ENCODE measurements around the gene IDI1. TPM values are rescaled to one million over a fixed set of nuclear protein-coding genes. Genes with fewer than 3 reads are reported as not detected.

The IDI1 gene
- total and polyA plus RNA-seq, 2 of the 4 experiments (the other 2 are of a cell fraction): 27.3 to 27.4 TPM

DNA sequence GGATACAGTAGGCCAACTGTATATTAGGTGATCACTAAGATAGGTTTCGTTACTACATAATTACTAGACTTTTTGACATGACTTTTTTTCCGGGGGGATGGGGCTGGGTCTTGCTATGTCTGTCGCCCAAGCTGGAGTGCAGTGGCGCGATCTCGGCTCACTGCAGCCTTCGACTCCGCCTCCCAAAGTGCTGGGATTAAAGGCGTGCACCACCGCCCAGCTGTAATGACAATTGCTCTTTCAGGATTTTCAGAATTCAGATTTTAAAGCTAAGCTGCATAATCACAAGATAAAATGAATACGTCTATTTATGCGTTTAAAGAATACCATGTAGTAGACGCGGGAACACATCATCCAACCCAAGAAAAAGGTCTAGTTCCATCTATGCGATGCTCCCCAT is 982 bp downstream of the IDI1 start:
- CTCF ChIA-PET: no interaction called here
- peak overlapping the region; percentile 42; the same call in 1 of the 2 replicates for H2AK5ac ChIP-seq (ENCODE audit: low read depth, low read length)

More for the DNA sequence above, 982 bp downstream of the IDI1 start:
- POLR2A ChIA-PET (ENCODE audit: unreplicated experiment): interaction anchor here (0.5 kb wide), 1 partner anchor 115 kb away, joined by 3 read pairs; no protein-coding TSS in a partner anchor
- in situ Hi-C loops (cut with MboI; ENCODE audit: low sequenced_read_pairs): no loop called here
- no peaks in the 10 kb centered on the region for H3K9me3 ChIP-seq (ENCODE audit: control insufficient read depth, insufficient read depth, low read length)
- intact Hi-C loops (cut with micrococcal nuclease): no loop called here
- peaks cover 11% of the 10 kb centered on the region; the same call in 1 of the 2 replicates for H3K9me1 ChIP-seq (ENCODE audit: insufficient read depth, low read length)
- H2BK15ac ChIP-seq (ENCODE audit: low read depth, low read length): no peak overlapping the region
- peak overlapping the region; percentile 97 for H2AK9ac ChIP-seq (replicated peaks; ENCODE audit: low read depth, low read length, poor library complexity)
- BruUV-seq (replicated peaks): no TSS peak
- H3K27ac ChIP-seq (ENCODE audit: insufficient read depth, low read length): peak overlapping the region; percentile 22; the same call in 1 of the 2 replicates
- H3K4me3 ChIP-seq (ENCODE audit: insufficient read depth, low read depth, low read length): peak overlapping the region; percentile 50
- H4K8ac ChIP-seq (ENCODE audit: low read depth in 2 of 2, low read length in 2 of 2): peak overlapping the region in 1 of 2 experiments; percentile 20; a peak in 1 of 4 replicates
- peak overlapping the region; percentile 80 for H3K4ac ChIP-seq (ENCODE audit: low read depth, low read length)
- no CpG with 5 or more reads among the region's 15 CpGs for WGBS, 2 experiments (ENCODE audit: extremely low coverage in 2 of 2, insufficient read length in 1 of 2)
- H3K79me1 ChIP-seq (ENCODE audit: low read depth in 1 of 2, low read length in 2 of 2): peaks cover 28 to 76% of the 10 kb centered on the region in 2 experiments
- peak overlapping the region; percentile 95 for H3K4me2 ChIP-seq (ENCODE audit: low read depth, low read length)
- peaks cover 5% of the 10 kb centered on the region for H3K36me3 ChIP-seq (ENCODE audit: control insufficient read depth, insufficient read depth, low read length)
- no peak overlapping the region for H2BK120ac ChIP-seq (ENCODE audit: low read depth, low read length)
- 0 out of 2 replicates have a peak overlapping the region, but pooled peaks have one; percentile 36 for H3K56ac ChIP-seq (ENCODE audit: extremely low read depth, insufficient read depth, low read length)
- no peak overlapping the region for H2BK20ac ChIP-seq (ENCODE audit: low read depth, low read length)
- dilution Hi-C loops (cut with HindIII; ENCODE audit: low sequenced_read_pairs, unreplicated experiment): no loop called here
- peak overlapping the region; percentile 88; the same call in 1 of the 2 replicates for H3K14ac ChIP-seq (replicated peaks; ENCODE audit: low read depth, low read length)
- peak overlapping the region; percentile 99 for H3K23ac ChIP-seq (ENCODE audit: low read depth, low read length)
- H3K4me1 ChIP-seq (ENCODE audit: control insufficient read depth, insufficient read depth, low read length): peaks cover 5% of the 10 kb centered on the region
- no peak overlapping the region for H4K5ac ChIP-seq (ENCODE audit: low read depth, low read length)
- H3K18ac ChIP-seq (ENCODE audit: low read depth, low read length): no peak overlapping the region
- H3K9ac ChIP-seq (ENCODE audit: low read depth, low read length): peak overlapping the region; percentile 64
- DNase-seq: no peak
- TF ChIP-seq, protein P1, sequence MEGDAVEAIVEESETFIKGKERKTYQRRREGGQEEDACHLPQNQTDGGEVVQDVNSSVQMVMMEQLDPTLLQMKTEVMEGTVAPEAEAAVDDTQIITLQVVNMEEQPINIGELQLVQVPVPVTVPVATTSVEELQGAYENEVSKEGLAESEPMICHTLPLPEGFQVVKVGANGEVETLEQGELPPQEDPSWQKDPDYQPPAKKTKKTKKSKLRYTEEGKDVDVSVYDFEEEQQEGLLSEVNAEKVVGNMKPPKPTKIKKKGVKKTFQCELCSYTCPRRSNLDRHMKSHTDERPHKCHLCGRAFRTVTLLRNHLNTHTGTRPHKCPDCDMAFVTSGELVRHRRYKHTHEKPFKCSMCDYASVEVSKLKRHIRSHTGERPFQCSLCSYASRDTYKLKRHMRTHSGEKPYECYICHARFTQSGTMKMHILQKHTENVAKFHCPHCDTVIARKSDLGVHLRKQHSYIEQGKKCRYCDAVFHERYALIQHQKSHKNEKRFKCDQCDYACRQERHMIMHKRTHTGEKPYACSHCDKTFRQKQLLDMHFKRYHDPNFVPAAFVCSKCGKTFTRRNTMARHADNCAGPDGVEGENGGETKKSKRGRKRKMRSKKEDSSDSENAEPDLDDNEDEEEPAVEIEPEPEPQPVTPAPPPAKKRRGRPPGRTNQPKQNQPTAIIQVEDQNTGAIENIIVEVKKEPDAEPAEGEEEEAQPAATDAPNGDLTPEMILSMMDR (conservative IDR thresholded peaks at IDR 0.05; ENCODE audit: low read depth, low read length): no peak
- TF ChIP-seq BHLHE40 (IDR thresholded peaks at IDR 0.05; ENCODE audit: low read depth, low read length): no peak
- no peak for TF ChIP-seq RCOR1 (IDR thresholded peaks at IDR 0.05; ENCODE audit: insufficient replicate concordance, low read length)
- no peak for TF ChIP-seq FOS (IDR thresholded peaks at IDR 0.05; ENCODE audit: low read depth, low read length)
- TF ChIP-seq POLR2A (IDR thresholded peaks at IDR 0.05; ENCODE audit: low read depth, low read length): no peak
- TF ChIP-seq NFE2L2 (IDR thresholded peaks at IDR 0.05; ENCODE audit: low read depth, low read length): no peak
- TF ChIP-seq CHD1 (IDR thresholded peaks at IDR 0.05; ENCODE audit: low read depth, low read length): no peak; the same call in 1 of the 2 replicates
- no peak for TF ChIP-seq CEBPB (IDR thresholded peaks at IDR 0.05; ENCODE audit: low read depth, low read length)
- no peak for TF ChIP-seq MAZ (IDR thresholded peaks at IDR 0.05; ENCODE audit: borderline replicate concordance, low read depth, low read length)
- no peak for TF ChIP-seq SMC3 (IDR thresholded peaks at IDR 0.05; ENCODE audit: low read depth, low read length)
- TF ChIP-seq MAFK (IDR thresholded peaks at IDR 0.05; ENCODE audit: low read depth, low read length): no peak
- TF ChIP-seq RAD21 (IDR thresholded peaks at IDR 0.05; ENCODE audit: low read length): no peak
- TF ChIP-seq, protein P2, sequence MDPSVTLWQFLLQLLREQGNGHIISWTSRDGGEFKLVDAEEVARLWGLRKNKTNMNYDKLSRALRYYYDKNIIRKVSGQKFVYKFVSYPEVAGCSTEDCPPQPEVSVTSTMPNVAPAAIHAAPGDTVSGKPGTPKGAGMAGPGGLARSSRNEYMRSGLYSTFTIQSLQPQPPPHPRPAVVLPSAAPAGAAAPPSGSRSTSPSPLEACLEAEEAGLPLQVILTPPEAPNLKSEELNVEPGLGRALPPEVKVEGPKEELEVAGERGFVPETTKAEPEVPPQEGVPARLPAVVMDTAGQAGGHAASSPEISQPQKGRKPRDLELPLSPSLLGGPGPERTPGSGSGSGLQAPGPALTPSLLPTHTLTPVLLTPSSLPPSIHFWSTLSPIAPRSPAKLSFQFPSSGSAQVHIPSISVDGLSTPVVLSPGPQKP (IDR thresholded peaks at IDR 0.05; ENCODE audit: borderline replicate concordance, low read depth, low read length): no peak
- TF ChIP-seq MXI1 (IDR thresholded peaks at IDR 0.05; ENCODE audit: borderline replicate concordance, low read depth, low read length): no peak
- TF ChIP-seq, protein P3, sequence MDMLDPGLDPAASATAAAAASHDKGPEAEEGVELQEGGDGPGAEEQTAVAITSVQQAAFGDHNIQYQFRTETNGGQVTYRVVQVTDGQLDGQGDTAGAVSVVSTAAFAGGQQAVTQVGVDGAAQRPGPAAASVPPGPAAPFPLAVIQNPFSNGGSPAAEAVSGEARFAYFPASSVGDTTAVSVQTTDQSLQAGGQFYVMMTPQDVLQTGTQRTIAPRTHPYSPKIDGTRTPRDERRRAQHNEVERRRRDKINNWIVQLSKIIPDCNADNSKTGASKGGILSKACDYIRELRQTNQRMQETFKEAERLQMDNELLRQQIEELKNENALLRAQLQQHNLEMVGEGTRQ (IDR thresholded peaks at IDR 0.05; ENCODE audit: low read depth, low read length): no peak
- no peak for ATAC-seq (ENCODE audit: low read depth)
- H4K91ac ChIP-seq (ENCODE audit: insufficient read depth, low read depth, low read length): no peak overlapping the region
- H3K27me3 ChIP-seq (ENCODE audit: control insufficient read depth, insufficient read depth, low read length): no peaks in the 10 kb centered on the region
- peaks cover 35% of the 10 kb centered on the region for H4K20me1 ChIP-seq (ENCODE audit: insufficient read depth, low read length)
- H2AFZ ChIP-seq (replicated peaks; ENCODE audit: low read length, poor library complexity): peak overlapping the region; percentile 99
- peak overlapping the region; percentile 27 for H2BK5ac ChIP-seq (ENCODE audit: low read depth, low read length, poor library complexity, severe bottlenecking)
